HG03097 (cell line): Measurements from ENCODE around the gene TMC4.
"Not testable (repeated sequence)": the region's sequence is repeated elsewhere in the genome, so short reads cannot be mapped to it uniquely, and the experiment has no call there.

Experiments used
- ATAC-seq: cut with Tn5 transposase; IDR thresholded peaks from one replicate; pipeline ENCODE4 v1.9.1; 2021; ENCODE audit not compliant: unreplicated experiment, low FRiP score

Gene TMC4, protein sequence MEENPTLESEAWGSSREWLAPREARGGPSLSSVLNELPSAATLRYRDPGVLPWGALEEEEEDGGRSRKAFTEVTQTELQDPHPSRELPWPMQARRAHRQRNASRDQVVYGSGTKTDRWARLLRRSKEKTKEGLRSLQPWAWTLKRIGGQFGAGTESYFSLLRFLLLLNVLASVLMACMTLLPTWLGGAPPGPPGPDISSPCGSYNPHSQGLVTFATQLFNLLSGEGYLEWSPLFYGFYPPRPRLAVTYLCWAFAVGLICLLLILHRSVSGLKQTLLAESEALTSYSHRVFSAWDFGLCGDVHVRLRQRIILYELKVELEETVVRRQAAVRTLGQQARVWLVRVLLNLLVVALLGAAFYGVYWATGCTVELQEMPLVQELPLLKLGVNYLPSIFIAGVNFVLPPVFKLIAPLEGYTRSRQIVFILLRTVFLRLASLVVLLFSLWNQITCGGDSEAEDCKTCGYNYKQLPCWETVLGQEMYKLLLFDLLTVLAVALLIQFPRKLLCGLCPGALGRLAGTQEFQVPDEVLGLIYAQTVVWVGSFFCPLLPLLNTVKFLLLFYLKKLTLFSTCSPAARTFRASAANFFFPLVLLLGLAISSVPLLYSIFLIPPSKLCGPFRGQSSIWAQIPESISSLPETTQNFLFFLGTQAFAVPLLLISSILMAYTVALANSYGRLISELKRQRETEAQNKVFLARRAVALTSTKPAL

DNA sequence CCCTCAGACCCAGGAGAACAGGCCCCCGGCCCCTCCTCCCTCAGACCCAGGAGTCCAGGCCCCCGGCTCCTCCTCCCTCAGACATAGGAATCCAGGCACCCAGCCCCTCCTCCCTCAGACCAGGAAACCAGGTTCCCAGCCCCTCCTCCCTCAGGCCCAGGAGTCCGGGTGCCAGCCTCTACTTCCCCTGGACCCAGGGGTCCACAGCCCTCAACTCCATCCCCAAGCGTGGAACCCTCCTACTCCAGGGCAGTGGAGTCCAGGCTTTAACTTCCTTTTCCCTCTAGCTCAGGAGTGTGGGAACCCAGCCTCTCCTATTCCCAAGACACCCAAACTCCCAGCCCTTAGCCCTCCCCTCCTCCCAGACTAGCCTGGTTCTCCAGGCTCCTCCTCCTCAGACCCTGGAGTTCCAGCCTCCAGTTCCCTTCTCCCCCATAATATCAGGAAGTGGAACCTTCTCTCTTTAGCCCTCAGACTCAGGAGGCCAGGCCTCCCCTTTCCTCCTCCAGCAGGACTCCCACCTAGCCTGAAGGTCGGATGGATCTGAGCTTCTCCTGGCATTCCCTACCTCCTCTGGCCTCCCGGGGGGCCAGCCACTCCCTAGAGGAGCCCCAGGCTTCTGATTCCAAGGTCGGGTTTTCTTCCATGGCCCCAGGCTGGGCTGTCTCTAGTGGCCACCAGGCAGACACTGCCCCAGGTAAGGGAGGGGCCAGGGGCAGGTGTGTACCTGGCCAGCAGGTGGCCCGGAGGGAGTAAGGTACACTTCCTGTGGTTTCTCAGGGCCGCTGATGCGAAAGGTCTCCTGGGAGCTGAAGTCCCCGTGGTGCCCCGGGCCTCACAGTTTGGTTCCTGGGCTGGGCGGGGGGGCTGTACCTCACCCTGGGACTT lies at the start of gene TMC4:
TMC4 (minus strand) TSS at position 690 of the 888 bp plus-strand sequence; CDS start at position 647, 43 bp downstream.
- no peak for ATAC-seq

DNA sequence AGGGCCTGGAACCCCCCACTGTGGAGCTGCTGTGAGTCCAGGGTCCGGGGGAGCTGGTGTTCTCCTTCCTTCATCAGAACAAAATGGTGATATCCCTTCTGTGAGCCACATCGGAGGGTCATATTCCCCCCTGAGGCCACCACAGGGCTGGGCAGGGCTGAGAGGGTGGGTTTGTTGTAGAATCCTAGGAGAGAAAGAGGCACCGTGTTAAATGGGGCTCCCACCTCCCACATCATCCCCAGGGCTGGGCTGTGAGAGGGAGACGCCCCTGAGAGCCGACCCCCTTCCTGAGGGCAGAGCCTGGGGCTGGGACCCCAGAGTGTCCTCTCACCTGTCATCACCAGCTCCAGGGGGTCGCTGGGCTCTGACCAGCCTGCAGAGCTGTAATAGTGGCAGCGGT lies 49.0 kb upstream of the TMC4 start:
- not testable (repeated sequence) for ATAC-seq

DNA sequence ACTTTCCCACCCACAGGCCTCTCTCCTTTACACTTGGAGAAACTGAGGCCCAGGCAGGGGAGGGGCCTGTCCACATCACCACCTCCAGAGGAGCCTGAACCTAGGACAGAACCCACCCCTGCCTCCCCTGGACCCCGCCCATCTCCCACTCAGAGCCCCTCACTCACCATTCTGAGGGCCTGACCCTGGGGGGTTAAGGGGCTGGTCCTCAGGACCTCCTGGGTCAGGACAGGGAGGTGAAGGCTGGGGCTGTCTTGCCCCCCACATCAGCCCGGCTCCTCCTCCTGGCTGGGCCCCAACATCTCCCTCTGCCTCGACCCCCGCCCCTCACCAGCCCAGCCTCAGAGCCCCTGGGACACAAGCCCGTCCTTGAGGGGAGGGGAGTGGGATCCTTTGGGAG lies 46.7 kb upstream of the TMC4 start:
- ATAC-seq, result not testable (repeated sequence)

DNA sequence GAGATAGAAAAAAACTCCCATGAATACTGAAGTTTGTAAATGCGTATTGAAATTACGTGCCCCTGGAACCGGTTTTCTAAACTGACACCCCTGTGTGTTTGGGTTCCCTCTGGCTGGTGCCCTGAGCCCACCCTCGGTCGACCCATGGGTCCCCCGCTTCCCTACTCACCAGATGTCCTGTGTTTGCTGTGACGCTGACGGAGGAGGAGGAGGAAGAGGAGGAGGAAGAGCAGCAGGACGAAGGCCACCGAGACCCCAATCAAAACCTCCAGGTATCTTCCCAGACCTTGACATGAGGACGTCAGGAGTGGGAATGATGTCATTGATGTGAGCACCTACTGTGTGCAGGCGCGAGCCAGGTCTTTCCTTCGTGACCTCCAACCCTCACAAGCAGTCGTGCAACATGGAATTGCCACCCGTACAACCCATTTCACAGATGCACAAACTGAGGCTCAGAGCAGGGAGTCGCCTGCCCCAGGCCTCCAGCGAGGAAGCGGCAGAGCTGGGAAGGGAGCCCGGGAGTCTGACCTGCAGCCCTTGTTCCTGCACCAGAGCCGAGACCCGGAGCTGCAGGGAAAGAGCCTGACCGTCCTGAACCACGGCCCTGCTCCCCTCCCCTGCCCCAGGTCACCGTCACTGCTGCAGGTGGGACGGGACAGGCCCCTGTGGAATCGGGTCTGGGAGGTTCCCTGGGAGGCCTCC lies 46.2 kb upstream of the TMC4 start:
- no peak for ATAC-seq

DNA sequence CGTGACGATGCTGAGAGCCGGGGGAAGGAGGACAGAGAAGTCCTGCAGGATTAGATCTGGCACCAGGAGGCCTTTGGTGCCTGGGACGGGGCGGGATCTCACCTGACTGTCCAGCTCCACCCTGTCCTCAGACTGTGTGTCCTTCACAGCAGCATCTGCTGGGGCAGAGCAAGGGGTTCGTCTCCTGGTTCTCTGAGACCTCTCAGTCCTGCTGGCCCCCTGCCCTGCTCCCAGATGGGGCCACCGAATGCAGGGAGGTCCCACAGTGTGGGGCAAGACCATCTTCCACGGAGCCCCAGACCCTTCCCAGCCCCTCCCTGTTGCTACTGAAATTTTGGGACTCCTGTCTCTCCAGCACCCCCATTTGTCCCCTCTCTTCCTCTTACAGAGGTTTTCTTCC lies 45.3 kb upstream of the TMC4 start:
- no peak for ATAC-seq

DNA sequence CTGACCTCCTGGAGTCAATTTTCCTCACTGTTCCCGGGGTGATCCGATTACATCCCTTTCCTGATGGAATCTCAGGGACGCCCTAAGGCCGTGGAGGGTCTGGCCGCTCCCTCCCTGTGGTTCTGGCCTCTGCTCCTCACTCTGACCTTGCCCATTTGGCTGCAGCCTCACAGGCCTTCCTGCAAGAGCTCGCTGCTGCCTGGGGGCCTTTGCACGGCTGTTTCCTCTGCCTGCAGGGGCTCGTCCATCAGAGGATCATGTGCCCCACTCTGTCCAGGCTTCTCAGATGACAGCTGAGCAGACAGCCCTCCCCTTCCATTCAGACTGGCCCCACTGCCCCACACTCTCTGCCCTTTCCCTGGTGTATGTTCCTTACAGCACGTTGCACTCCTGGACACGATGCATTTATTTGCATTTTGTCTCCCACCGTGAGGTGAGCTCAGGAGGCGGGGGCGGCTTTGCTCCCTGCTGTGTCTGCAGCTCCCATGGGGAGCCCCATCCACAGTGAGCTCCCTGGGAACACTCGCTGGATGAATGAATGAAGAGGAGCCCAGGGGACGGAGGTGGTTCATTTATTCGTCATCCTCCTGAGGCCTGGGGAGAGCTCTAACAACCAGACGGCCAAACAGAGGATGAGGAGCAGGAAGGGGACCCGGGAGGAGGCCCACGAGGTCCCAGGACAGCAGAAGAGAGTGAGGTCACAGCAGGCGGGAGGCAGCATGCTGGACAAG lies 44.7 kb upstream of the TMC4 start:
- not testable (repeated sequence) for ATAC-seq

DNA sequence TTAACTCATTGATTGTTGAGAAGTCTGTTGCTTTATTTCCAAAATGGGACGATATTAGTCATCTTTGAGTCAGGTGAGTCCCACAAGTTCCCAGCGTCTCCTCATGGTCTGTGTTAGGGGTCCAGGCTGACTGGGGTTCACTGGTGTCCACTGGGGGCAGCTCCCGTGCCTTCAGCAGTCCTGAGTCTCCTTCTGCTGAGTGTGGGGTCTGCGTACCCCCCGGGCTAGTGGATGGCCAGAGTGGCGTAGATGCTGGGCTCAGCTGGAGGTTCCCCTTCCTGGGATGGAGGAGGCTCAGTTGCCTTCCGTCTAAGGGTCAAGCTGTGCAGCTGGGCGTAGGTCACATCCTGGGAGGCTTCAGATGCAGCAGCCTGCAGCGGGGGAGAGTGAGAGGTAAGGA lies 43.9 kb upstream of the TMC4 start:
- ATAC-seq, result no peak

DNA sequence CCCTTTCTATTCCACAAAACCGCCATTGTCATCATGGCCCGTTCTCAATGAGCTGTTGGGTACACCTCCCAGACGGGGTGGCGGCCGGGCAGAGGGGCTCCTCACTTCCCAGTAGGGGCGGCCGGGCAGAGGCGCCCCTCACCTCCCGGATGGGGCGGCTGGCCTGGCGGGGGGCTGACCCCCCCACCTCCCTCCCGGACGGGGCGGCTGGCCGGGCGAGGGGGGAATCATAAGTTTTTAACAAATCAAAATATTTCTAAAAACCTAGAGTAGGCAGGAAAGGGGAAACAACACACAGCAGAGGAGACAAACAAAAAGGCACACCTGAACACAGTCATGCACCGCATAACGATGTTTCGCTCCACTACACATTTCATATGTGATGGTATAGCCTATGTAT lies 41.8 kb upstream of the TMC4 start:
- not testable (repeated sequence) for ATAC-seq

DNA sequence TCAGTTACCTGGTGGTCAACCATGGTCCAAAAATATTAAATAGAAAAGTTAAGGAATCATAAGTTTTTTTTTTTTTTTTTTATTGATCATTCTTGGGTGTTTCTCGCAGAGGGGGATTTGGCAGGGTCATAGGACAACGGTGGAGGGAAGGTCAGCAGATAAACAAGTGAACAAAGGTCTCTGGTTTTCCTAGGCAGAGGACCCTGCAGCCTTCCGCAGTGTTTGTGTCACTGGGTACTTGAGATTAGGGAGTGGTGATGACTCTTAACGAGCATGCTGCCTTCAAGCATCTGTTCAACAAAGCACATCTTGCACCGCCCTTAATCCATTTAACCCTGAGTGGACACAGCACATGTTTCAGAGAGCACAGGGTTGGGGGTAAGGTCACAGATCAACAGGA lies 41.3 kb upstream of the TMC4 start:
- not testable (repeated sequence) for ATAC-seq

DNA sequence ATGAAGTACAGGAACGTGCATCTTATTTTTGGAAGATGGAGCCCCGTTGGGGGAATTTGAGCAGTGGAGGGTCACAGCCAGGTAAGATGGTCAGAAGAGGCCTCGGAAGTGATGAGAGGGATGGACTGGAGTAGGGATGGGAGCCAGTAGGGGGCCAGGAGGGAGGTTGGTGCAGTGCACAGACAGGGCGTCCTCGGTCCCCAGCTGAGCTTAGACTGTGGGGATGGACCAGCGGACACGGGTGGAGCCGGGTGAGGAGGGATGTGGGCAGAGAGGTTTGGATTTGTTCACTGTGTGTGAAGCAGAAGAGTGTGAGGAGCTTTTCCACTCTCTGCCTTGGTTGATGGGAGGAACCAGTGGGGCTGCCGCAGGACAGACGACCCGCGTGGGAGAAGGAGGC lies 38.3 kb upstream of the TMC4 start:
- ATAC-seq, result no peak

DNA sequence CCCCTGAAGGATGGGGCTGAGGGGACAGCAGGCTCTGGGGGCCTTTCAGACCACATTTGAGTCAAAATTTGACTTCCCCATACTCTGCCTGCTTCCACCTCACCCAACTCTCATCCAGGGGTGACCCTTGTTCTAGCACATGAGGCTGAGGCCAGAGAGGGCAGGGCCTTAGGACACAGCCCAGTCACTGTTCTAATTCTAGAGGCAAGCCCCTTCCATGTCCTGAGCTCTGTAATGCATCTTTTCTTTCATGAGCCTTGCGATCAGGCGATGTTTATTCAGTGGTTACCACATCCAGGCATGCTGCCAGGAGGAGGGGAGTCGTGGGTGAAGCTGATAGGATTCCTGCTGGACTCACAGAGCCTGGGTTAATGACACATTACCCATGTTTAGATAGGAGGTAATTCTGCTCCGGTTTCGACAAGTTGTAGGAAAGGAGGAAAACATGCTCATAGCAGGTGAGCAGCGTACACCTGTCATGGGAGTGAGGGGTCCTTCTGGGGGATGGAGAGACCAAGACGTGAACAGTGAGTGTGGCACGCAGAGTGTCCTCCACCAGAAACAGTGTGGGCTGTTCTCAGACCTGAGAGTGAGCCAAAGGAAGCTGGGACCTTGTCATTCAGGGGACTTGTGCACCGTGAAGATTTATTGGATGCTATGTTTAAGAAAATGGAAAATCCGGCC lies 37.0 kb upstream of the TMC4 start:
- ATAC-seq, result no peak

DNA sequence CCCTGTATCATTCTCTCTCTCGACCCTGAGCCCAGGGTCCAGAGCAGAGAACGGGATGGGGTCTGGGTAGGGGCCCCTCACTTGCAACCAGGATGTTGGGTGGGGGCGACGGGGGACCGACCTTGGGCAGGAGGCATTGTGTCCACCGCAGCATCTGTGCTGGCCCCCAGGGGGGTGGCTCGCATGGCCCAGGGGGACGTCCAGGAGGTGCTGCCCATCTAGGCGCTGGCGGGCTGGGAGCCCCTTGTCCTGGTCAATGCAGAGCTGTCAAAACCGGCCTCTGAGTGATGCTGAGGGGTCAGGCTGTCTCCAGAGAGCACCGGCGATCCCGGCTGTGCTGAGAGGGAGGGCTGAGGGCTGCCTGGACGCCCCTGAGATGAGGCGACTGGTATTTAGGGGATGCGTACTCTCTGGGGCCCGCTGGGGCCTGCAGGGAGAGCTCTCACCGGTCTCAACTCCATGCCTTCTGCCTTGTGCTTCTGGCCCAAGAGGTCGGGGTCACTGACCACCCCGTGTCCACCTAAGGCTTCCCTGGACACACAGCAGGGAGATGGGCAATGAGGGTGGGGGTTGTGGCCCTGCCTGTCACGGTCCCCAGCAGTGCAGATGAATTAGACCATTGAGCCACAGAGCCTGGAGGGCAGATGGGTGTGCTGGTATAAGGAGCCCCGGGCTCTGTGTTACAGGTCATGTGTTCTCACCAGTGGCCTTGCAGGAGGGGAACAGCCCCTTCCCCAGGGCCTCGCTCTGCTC lies 36.3 kb upstream of the TMC4 start:
- ATAC-seq, result no peak

DNA sequence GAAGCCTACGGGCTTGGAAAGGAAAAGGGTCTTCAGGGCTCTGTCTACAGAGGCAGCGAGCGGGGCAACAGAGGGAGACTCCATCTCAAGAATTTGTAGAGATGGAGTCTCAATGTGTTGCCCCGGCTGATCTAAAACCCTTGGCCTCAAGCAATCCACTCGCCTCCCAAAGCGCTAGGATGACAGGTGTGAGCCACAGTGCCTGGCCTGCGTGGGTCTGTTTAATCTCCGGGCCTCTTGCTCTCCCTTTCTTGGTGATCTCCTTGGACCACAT lies 35.8 kb upstream of the TMC4 start:
- no peak for ATAC-seq

DNA sequence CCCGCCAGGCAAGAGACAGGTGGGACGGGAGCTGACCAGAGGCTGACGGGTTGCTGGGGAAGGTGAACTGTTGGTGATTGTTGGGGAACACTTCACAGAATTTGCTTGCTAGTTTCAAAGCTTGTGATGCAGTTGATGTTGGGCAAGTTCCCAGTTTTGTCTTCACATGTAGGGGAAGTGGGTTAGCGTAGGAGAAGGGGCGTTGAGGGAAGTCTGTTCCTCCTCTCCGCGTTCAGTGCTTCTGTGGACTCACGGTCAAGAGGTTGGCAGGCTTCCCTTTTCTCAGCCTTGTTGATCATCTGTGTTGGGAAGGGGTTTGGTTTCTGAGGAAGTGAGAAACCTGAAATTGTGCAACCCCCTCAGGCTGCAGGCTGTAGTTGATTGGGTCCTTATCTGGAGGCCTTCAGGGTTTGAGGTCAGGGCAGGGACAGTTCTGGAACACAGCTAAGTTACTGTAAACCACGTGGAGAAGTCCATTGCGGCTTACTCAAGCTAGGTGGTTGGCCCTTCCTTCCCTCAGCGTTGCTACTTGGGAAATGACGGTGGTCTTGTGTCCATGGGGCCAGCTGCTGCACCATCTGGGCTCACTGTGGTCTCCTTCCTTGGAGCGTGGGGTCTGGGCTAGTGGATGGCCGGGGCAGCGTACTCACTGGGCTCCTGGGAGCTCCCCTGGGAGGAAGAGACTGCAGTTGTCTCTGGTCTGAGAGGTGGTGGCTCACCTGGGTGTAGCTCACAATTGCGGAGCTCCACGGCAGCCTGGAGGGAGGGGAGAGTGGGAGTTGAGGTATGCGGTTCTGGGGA lies 35.2 kb upstream of the TMC4 start:
- ATAC-seq, result peak; percentile 40

DNA sequence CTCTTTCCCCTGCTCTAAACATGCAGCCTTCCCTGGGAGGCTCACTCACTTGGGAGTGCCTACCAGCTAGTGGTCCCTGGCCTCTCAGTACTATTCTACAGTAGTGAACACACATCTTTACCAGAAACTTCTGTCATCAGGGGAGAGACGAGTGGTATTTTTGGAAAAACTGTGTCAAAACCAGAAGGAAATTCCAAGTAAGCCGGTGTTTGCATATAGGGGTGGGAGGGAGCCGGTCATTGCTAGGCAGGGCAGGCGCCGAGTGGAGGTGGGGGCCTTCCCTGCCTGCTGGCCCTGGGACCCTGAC lies 34.7 kb upstream of the TMC4 start:
- no peak for ATAC-seq

DNA sequence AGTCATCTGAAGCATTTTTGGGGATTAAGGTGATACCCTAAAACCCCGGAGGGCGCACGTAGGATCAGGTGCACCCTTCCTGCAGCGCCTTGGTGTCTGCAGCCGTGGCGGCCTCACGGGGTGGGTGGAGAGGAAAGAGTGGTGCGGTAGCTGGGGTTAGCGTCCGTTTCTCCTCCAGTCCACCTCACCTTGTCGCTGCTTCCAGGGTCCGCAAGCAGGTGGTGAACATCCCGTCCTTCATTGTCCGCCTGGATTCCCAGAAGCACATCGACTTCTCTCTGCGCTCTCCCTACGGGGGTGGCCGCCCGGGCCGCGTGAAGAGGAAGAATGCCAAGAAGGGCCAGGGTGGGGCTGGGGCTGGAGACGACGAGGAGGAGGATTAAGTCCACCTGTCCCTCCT lies 34.2 kb upstream of the TMC4 start:
- not testable (repeated sequence) for ATAC-seq

DNA sequence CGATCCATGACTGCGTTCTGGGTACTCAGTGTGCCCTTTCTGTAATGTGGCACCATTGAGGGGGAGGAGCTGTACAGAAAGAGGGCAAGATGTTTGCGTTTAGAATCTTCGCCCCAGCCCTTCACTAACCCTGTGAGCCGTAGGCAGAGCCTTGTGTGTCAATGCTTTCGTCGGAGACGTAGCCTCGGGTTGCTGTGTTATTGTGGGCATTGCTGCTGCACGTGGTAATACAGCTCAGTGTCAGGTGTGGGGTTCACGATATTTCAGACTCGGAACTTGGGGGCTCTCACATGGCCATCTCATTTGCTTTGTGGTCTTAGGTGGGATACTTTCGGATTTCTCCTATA lies 33.8 kb upstream of the TMC4 start:
- ATAC-seq, result no peak
